Activated T-cell treated with anti-CD3 and anti-CD28 coated beads, Interleukin-2, amount 50 U/mL, for 4 hours (primary cell): ENCODE measurements around the gene TMEM106A. TPM values are rescaled to one million over a fixed set of nuclear protein-coding genes. Genes with fewer than 3 reads are reported as not detected.
A peak's percentile ranks its signal among the peaks of the same experiment; 100 is the strongest.
"Not testable (repeated sequence)": the region's sequence is repeated elsewhere in the genome, so short reads cannot be mapped to it uniquely, and the experiment has no call there.

Experiments used
- ATAC-seq, 2 donors: fragments of 200-7000 bp; cut with Tn5 transposase; one replicate each; pipeline ENCODE4 v1.10.0; 2021
- DNase-seq: peaks from one replicate; pipeline ENCODE4 v3.0.0-alpha.2; 2020
- H3K27me3 Mint-ChIP-seq: one replicate; pipeline ENCODE4 v1.8.0; 2021; ENCODE audit warnings: low read depth, mixed read lengths
- H3K36me3 Mint-ChIP-seq: one replicate; pipeline ENCODE4 v1.8.0; 2022; ENCODE audit warnings: mixed read lengths; ENCODE audit not compliant: insufficient read depth
- H3K4me1 Mint-ChIP-seq: one replicate; pipeline ENCODE4 v1.8.0; 2021; ENCODE audit warnings: low read depth, mixed read lengths
- H3K4me3 Mint-ChIP-seq: one replicate; pipeline ENCODE4 v1.8.0; 2021; ENCODE audit warnings: mild to moderate bottlenecking, moderate library complexity, mixed read lengths
- H3K9me3 Mint-ChIP-seq: one replicate; pipeline ENCODE4 v1.8.0; 2021; ENCODE audit warnings: mixed read lengths
- total RNA-seq, 3 donors: library from RNA; stranded (reverse); gene quantifications; one replicate each; pipeline ENCODE4 v1.2.1, GENCODE V29; 2021

The TMEM106A gene
- total RNA-seq, 3 donors from 2014 or later, result 7.7 to 8.6 (median 7.9) TPM

DNA sequence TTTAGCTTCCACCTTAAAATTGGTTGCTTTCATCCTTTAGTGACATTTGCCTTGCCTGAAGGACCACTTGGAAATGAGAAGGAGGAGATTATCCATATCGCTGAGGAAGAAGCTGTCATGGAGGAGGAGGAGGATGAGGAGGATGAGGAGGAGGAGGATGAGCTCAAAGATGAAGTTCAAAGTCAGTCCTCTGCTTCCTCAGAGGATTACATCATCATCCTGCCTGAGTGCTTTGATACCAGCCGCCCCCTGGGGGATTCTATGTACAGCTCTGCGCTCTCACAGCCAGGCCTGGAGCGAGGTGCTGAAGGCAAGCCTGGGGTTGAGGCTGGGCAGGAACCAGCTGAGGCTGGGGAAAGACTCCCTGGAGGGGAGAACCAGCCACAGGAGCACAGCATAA, 11.5 kb upstream of the TMEM106A start:
- Mint-ChIP-seq H3K27me3 (no peaks in the 10 kb centered on the region), H3K36me3 (peaks cover 35% of the 10 kb centered on the region), H3K9me3 (no peaks in the 10 kb centered on the region), H3K4me1 (peaks cover 3% of the 10 kb centered on the region), H3K4me3 (no peak overlapping the region)
- DNase-seq (no peak), ATAC-seq (no peak)

DNA sequence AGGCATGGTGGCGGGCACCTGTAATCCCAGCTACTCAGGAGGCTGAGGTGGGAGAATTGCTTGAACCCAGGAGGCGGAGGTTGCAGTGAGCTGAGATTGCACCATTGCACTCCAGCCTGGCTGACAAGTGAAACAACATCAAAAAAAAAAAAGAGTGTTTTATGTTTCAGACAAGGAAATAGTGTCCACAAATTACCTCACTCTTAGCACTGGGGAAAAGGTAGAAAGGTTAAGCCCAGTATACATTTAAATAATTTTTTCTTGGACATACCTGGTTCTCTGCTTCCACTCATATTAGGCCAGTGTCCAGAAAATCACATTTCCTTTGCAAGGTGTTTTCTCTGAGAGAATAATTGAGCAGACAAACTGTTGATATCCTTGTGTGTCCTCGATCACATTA, 8.7 kb upstream of the TMEM106A start:
- not testable (repeated sequence) for H3K9me3 Mint-ChIP-seq, H3K4me1 Mint-ChIP-seq, H3K27me3 Mint-ChIP-seq, DNase-seq, H3K4me3 Mint-ChIP-seq, ATAC-seq
- H3K36me3 Mint-ChIP-seq, result peaks cover 31% of the 10 kb centered on the region

DNA sequence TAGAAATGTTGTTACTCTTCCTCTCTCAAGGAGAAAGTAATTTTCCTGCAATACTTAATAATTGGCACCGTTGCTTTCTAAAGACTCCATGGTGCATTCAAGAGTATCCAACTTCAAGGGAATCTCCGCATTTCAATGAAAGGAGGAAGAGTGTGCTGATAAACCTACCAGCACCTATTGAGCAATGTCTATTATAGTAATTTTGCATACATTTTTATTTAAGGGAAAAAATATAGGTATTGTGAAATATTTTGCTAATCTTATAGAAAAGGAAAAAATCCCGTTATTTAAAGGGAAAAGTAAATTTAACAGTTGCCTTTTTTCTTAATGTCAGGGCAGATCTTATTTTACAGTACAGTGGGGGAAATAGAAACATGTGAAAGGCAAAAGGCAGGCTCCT, 1.1 kb upstream of the TMEM106A start:
- DNase-seq, result no peak
- no peak for ATAC-seq
- peaks cover 27% of the 10 kb centered on the region for H3K4me1 Mint-ChIP-seq
- H3K36me3 Mint-ChIP-seq, result peaks cover 15% of the 10 kb centered on the region
- no peaks in the 10 kb centered on the region for H3K27me3 Mint-ChIP-seq
- H3K4me3 Mint-ChIP-seq, result peak overlapping the region; percentile 97
- H3K9me3 Mint-ChIP-seq, result no peaks in the 10 kb centered on the region

DNA sequence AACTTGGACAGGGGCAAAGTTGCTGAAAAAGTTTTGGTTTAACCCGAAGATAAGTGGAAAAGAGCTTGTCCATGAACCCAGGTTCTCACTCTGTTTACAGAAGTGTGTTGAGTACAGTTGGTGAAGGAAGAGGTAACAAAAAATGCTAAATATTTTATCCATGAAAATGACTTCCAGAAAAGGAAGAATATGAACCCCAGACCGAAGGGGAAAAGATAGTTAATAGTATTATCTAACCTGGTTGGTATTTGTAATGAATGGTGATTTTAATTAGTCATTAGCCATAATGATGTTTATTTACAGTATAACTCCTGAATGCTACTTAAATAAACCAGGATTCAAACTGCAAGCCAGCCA, 574 bp upstream of the TMEM106A start:
- no peaks in the 10 kb centered on the region for H3K9me3 Mint-ChIP-seq
- H3K27me3 Mint-ChIP-seq, result no peaks in the 10 kb centered on the region
- peak overlapping the region; percentile 97 for H3K4me3 Mint-ChIP-seq
- no peak for ATAC-seq
- peaks cover 18% of the 10 kb centered on the region for H3K36me3 Mint-ChIP-seq
- DNase-seq, result no peak
- peaks cover 27% of the 10 kb centered on the region for H3K4me1 Mint-ChIP-seq

DNA sequence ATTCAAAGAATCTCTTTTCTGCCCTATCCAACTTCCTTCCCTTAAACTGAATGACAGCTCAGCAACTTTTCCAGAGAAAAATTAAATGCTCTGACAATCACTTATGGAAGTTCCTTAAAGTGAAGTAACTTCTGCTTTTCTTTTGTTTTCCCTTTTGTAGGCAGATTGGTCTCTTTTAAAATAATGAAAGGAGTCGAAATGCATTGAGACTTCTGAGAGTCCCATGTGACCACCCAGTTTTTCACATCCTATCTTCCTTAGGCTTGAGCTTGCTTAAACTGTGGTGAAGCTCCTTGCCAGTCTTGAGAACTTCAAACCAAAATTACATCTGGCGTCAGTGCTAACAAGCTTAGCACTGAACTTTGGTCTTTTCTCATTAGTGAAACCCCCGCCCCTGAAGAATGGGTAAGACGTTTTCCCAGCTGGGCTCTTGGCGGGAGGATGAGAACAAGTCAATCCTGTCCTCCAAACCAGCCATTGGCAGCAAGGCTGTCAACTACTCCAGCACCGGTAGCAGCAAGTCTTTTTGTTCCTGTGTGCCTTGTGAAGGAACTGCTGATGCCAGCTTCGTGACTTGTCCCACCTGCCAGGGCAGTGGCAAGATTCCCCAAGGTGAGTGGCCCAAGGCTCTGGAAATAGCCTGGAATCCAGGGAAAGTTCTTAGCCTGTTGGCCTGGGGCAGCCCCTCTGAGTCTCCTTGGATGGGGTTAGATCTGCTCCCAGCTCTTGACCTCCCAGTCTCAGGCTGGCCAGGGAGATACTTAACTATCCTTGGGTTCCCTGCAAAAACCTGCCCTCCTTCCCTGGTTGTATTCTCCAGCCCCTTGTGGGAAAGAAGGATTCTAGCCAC, 1.2 kb downstream of the TMEM106A start:
- ATAC-seq (no peak), DNase-seq (no peak)
- no peaks in the 10 kb centered on the region for H3K9me3 Mint-ChIP-seq
- H3K4me1 Mint-ChIP-seq, result peaks cover 38% of the 10 kb centered on the region
- H3K27me3 Mint-ChIP-seq, result no peaks in the 10 kb centered on the region
- H3K4me3 Mint-ChIP-seq, result peak overlapping the region; percentile 97
- H3K36me3 Mint-ChIP-seq, result peaks cover 16% of the 10 kb centered on the region

DNA sequence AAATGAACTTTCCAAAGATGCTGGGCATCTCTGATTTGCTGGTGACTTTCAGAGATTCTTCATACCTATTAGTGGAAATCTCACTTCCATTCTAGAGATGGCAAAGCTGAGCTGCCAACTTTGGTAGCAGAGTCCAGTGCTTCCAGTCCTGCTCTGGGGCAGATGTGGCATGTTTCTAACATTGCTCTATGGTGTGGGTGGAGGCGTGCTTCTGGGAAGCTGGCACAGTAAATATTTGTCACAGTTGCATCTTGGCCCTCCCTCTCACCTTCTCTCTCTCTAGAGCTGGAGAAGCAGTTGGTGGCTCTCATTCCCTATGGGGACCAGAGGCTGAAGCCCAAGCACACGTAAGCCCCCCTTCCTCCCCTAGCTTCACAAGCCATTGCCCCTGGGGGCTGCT, 1.9 kb downstream of the TMEM106A start:
- DNase-seq, result no peak
- peaks cover 42% of the 10 kb centered on the region for H3K4me1 Mint-ChIP-seq
- no peaks in the 10 kb centered on the region for H3K27me3 Mint-ChIP-seq
- H3K9me3 Mint-ChIP-seq, result no peaks in the 10 kb centered on the region
- no peak for ATAC-seq
- H3K4me3 Mint-ChIP-seq, result peak overlapping the region; percentile 45
- H3K36me3 Mint-ChIP-seq, result peaks cover 14% of the 10 kb centered on the region

DNA sequence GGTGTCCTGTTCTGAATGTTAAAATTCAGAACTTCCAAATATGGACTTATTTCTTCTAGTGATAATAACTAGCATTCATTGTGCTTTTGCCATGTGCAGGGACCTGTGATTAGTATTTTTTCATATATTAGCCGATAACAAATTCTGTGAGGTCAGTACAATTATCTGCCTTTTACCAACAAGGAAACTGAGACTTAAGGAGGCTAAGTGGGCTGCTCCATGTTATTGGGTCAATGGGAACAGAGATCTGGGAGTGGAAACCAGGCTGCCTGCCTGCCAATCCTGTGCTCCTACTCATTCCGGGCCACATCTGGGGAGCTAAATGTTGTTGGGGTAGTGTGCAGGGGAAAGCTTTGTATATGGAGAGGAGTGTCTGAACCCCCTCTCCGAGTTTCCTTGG, 3.7 kb downstream of the TMEM106A start:
- H3K36me3 Mint-ChIP-seq, result peaks cover 12% of the 10 kb centered on the region
- H3K27me3 Mint-ChIP-seq, result no peaks in the 10 kb centered on the region
- peaks cover 44% of the 10 kb centered on the region for H3K4me1 Mint-ChIP-seq
- H3K4me3 Mint-ChIP-seq, result no peak overlapping the region
- H3K9me3 Mint-ChIP-seq, result no peaks in the 10 kb centered on the region
- DNase-seq (no peak), ATAC-seq (no peak)

DNA sequence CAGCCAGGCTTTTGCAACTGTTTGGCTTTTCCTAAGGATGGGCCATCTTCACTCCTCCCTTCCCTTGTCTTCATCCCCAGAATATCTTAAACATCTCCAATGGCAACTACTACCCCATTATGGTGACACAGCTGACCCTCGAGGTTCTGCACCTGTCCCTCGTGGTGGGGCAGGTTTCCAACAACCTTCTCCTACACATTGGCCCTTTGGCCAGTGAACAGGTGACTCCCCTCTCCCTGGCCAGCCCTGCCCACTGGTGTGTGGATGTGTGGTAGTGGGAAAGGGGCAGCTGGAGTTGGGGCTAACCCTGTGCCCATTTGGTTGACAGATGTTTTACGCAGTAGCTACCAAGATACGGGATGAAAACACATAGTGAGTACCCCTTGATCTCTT, 4.7 kb downstream of the TMEM106A start:
- H3K27me3 Mint-ChIP-seq, result no peaks in the 10 kb centered on the region
- no peaks in the 10 kb centered on the region for H3K9me3 Mint-ChIP-seq
- H3K36me3 Mint-ChIP-seq, result peaks cover 14% of the 10 kb centered on the region
- no peak for DNase-seq
- ATAC-seq, result no peak
- no peak overlapping the region for H3K4me3 Mint-ChIP-seq
- H3K4me1 Mint-ChIP-seq, result peaks cover 38% of the 10 kb centered on the region

DNA sequence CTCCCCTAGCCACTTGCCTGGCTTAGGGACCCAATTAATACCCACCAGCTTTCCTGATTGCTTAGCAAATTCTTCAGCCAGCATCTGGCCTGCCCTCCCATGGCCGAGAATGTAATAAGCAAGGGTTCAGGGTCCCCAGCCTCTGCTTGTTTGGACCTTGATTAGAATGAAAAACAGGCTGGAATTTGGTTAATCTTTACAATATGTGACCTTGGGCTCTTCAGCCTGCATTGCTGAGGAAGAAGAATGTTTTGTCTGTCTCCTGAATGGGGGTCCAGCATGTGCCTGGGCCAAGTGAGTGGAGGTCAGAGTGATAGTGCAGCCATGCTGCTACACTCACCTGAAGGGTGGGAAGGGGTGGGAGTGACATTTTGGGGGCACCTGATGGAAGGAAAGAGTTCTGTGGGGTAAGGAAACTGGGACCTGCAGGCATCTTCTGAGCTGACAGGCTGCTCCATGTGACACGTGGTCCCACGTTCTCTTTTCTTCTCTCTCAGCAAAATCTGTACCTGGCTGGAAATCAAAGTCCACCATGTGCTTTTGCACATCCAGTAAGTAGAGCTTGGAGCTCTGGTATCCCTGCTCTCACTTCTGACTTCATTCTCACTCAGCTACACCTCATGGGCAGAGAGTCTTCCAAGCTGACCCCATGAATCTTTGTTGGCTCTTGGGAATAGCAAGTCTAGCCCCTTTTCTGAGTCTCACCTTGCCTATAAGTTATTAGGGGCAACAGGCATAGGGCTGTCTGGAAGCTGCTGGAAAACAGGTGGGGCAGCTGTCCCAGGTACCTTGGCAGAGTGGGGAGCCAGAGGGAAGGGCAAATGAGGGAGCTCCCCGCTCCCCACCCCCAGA, 5.3 kb downstream of the TMEM106A start:
- Mint-ChIP-seq H3K36me3 (peaks cover 14% of the 10 kb centered on the region), H3K4me3 (no peak overlapping the region), H3K4me1 (peaks cover 35% of the 10 kb centered on the region), H3K27me3 (no peaks in the 10 kb centered on the region), H3K9me3 (no peaks in the 10 kb centered on the region)
- DNase-seq, result no peak
- no peak for ATAC-seq

DNA sequence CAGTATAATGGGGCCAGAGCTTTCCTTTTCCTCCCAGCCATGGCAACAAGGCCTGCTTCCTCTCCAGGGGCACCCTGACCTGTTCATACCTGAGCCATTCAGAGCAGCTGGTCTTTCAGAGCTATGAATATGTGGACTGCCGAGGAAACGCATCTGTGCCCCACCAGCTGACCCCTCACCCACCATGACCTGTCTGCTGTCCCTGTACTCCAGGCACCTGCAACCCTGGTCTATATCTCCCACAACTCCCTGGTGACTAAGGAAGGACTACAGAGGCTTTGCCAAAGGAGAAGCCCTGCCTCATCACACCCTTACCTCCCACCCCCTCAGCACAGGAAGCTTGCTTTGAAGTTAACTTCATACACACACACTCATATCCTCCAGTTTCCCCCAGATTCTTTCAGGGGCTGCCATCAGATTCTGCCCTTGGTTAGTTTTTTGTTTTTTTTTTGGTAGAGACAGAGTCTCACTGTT, 6.0 kb downstream of the TMEM106A start:
- H3K4me1 Mint-ChIP-seq, result peaks cover 28% of the 10 kb centered on the region
- H3K4me3 Mint-ChIP-seq, result no peak overlapping the region
- no peaks in the 10 kb centered on the region for H3K9me3 Mint-ChIP-seq
- ATAC-seq (peak; percentile 92 to 95), DNase-seq (peak; percentile 12)
- H3K27me3 Mint-ChIP-seq, result no peaks in the 10 kb centered on the region
- peaks cover 14% of the 10 kb centered on the region for H3K36me3 Mint-ChIP-seq

DNA sequence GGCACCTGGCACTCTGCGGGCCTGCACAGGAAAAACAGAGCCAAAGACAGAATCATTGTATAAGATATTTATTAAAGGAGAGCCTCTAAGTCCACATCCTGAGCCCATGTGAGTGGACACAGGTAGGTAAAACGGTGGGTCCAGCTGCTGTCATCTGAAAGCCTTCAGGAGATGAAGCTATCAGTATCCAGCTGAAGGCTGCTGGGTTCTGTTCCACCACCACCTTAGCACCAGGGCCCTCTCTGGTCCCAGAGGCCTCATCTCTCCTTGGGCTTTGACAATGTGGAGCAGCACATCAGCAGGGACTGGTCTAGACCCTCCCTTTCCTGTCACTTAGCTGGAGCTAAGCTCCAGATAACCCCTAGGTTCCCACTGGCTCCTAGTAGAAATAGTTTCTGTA, 7.3 kb downstream of the TMEM106A start:
- no peaks in the 10 kb centered on the region for H3K27me3 Mint-ChIP-seq
- H3K9me3 Mint-ChIP-seq, result no peaks in the 10 kb centered on the region
- no peak for DNase-seq
- H3K4me3 Mint-ChIP-seq, result no peak overlapping the region
- H3K36me3 Mint-ChIP-seq, result peaks cover 15% of the 10 kb centered on the region
- ATAC-seq, result no peak
- H3K4me1 Mint-ChIP-seq, result peaks cover 17% of the 10 kb centered on the region

DNA sequence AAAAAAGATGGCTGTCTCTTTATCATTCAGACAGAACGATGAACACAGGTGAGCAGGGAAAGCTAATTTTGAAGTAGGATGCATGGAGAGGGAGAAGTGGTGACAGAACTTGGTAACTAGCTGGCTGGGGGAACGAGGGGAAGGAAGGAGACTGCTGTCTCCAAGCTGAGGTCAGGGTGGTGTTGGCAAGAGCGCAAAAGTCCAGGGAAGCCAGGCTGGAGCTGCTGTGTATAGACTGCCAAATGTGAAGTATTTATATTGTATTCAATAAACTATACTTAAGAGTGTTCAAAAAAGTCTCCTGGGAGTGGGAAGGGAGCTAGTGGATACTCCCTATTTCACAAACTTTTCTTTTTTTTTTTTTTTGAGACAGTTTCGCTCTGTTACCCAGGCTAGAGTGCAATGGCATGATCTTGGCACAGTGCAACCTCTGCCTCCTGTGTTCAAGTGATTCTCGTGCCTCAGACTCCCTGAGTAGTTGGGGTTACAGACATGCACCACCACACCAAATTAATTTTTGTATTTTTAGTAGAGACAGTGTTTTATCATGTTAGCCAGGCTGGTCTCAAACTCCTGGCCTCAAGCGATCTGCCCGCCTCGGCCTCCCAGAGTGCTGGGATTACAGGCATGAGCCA, 8.2 kb downstream of the TMEM106A start:
- Mint-ChIP-seq H3K27me3 (no peaks in the 10 kb centered on the region), H3K4me1 (peaks cover 20% of the 10 kb centered on the region), H3K9me3 (no peaks in the 10 kb centered on the region), H3K36me3 (peaks cover 18% of the 10 kb centered on the region), H3K4me3 (no peak overlapping the region)
- DNase-seq, result no peak
- ATAC-seq, result no peak

DNA sequence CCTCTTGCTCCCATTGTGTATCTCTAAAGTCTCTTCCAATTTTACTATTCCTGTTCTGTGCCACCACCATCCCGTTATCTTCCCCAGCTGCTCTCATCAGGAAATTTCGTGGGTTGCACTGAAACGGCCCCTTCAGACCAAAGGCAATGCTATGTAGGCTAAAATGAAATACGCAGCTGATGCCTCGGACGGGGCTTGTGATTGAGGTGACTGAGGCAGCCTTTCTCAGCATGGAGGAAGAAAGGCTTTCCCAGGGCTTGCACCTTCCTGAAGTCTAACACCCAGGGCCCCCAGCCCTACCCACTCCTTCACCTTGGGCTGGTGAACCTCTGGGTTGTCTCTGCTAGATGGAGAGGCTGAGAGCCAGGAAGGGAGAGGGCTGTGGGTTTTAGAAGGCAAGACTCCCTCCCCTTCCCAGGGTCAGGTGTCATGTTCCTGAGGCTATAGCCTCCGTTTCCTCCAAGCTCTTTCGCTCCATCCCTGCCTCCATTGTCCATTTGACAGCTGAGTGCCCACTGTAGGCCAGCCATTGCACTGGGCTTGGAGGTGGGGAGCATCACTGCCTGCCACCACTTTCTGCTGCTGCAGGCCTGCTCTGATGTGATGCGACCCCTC, 8.9 kb downstream of the TMEM106A start:
- peaks cover 20% of the 10 kb centered on the region for H3K4me1 Mint-ChIP-seq
- H3K4me3 Mint-ChIP-seq, result no peak overlapping the region
- no peak for DNase-seq
- H3K27me3 Mint-ChIP-seq, result no peaks in the 10 kb centered on the region
- peaks cover 17% of the 10 kb centered on the region for H3K36me3 Mint-ChIP-seq
- no peaks in the 10 kb centered on the region for H3K9me3 Mint-ChIP-seq
- no peak for ATAC-seq

DNA sequence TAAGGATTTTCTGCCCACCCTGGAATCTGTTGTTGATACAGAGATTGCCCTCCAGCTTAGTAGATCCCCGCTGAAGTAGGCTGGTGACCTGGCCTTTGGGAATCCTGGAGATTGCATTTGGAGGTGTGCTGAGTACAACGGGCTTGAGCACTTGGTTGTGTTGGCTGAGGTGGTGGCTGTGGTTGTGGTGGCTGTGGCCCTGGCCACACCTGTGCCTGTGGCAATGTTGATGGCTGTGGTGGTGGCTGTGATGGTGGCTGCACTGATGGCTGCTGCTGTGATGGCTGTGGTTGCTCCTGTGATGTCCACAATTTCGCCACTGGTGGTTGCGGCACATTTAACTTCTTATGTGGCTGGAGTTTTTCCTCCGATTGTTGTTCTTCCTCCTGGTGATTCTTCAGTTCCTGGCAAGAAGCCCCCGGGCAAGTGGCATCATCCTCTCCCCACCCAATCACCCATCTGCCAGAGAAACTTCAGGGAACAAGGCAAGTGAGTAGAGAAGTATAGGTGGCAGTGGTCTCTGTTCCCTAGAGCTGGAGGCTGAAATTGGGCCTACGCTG, 12.6 kb downstream of the TMEM106A start:
- H3K4me3 Mint-ChIP-seq, result no peak overlapping the region
- no peaks in the 10 kb centered on the region for H3K27me3 Mint-ChIP-seq
- no peak for ATAC-seq
- DNase-seq, result no peak
- H3K36me3 Mint-ChIP-seq, result peaks cover 9% of the 10 kb centered on the region
- no peaks in the 10 kb centered on the region for H3K9me3 Mint-ChIP-seq
- H3K4me1 Mint-ChIP-seq, result peaks cover 5% of the 10 kb centered on the region
